A549 treated with RU486 at 1 μM for 4 hours (cell line): ENCODE results near the gene ASPN. TPM values are rescaled to one million over a fixed set of nuclear protein-coding genes. Genes with fewer than 3 reads are reported as not detected.

Experiments
- total RNA-seq: library from RNA; stranded (reverse); fragments of 200-300 nt; extraction: Qiagen RNA extraction; gene quantifications from 5 replicates; pipeline ENCODE4 v1.2.3, GENCODE V29; 2022; ENCODE audit warnings: low read depth

Gene ASPN
- not detected in 5 replicates for total RNA-seq

GRCh38 chr9:92482329-92482728 is at the start of gene ASPN:
ASPN (minus strand) TSS chr9:92482506.

GRCh38 chr9:92424340-92424739 is 58.0 kb downstream of the ASPN start, which contains the start of gene OMD:
OMD (minus strand) TSS chr9:92424471; CDS start chr9:92417558, 6,913 bp downstream.

Other genes starting within 250 kb of the ASPN start
- 92.8 to 118 TPM (median 101 TPM) in 5 replicates for gene IARS1, start 188.8 kb downstream of the ASPN start, total RNA-seq
- gene NOL8, start 157.2 kb downstream of the ASPN start, total RNA-seq: 27.3 to 38.4 TPM (median 32.8 TPM) in 5 replicates
- 3.7 to 10.2 TPM (median 6.5 TPM) in 5 replicates for gene CENPP, start 156.6 kb downstream of the ASPN start, total RNA-seq
- gene OGN, start 77.9 kb downstream of the ASPN start, total RNA-seq: not detected in 5 replicates
- not detected in 5 replicates for gene OMD, start 58.0 kb downstream of the ASPN start, total RNA-seq
- gene ECM2, start 53.5 kb upstream of the ASPN start, total RNA-seq: 0.07 to 0.26 TPM (median 0.21 TPM) in 5 replicates
- gene IPPK, start 187.6 kb upstream of the ASPN start, total RNA-seq: 12.3 to 16.3 TPM (median 12.9 TPM) in 5 replicates